Liver (tissue), 3 donors: Measurements from ENCODE around the gene TMTC1.

Experiments used
- EGR1 ChIP-seq, 2 donors: IDR thresholded peaks; 2 replicates each; pipeline ENCODE4 v1.6.1; 2016 to 2018; ENCODE audit warnings: antibody characterized with exemption in 2 of 2, low read depth in 2 of 2
- GABPA ChIP-seq, 2 donors: IDR thresholded peaks in 1 of 2; conservative IDR thresholded peaks in 1 of 2; 2 replicates each; pipeline ENCODE4 v1.6.1; 2016; ENCODE audit warnings: antibody characterized with exemption in 2 of 2, mild to moderate bottlenecking in 1 of 2, moderate library complexity in 1 of 2
- JUND ChIP-seq, 2 donors: IDR thresholded peaks; 2 replicates each; pipeline ENCODE4 v1.6.1; 2016; ENCODE audit warnings: antibody characterized with exemption in 2 of 2
- RAD21 ChIP-seq, 2 donors: IDR thresholded peaks; 2 replicates each; pipeline ENCODE4 v1.6.1; 2016; ENCODE audit warnings: antibody characterized with exemption in 2 of 2, mild to moderate bottlenecking in 2 of 2
- SP1 ChIP-seq: IDR thresholded peaks from 2 replicates; pipeline ENCODE4 v1.6.1; 2018; ENCODE audit warnings: antibody characterized with exemption, mild to moderate bottlenecking
- TAF1 ChIP-seq: conservative IDR thresholded peaks from 2 replicates; pipeline ENCODE4 v1.6.1; 2016; ENCODE audit warnings: antibody characterized with exemption, mild to moderate bottlenecking
- TF ChIP-seq, protein P1 (sequence below): fragments of 150-350 bp; IDR thresholded peaks from 2 replicates; pipeline ENCODE4 v1.5.1; 2017; ENCODE audit warnings: improper control_type of control experiment, low read depth, low read length; ENCODE audit not compliant: missing input control
- TF ChIP-seq, protein P2 (sequence below): IDR thresholded peaks from 2 replicates; pipeline ENCODE4 v1.6.1; 2016; ENCODE audit warnings: antibody characterized with exemption
- TF ChIP-seq, protein P3 (sequence below): IDR thresholded peaks from 2 replicates; pipeline ENCODE4 v1.6.1; 2016; ENCODE audit warnings: antibody characterized with exemption, mild to moderate bottlenecking
- TF ChIP-seq, protein P4 (sequence below): IDR thresholded peaks from 2 replicates; pipeline ENCODE4 v1.6.1; 2016; ENCODE audit warnings: antibody characterized with exemption
- donor health status: healthy.
- donor health status: healthy.

DNA sequence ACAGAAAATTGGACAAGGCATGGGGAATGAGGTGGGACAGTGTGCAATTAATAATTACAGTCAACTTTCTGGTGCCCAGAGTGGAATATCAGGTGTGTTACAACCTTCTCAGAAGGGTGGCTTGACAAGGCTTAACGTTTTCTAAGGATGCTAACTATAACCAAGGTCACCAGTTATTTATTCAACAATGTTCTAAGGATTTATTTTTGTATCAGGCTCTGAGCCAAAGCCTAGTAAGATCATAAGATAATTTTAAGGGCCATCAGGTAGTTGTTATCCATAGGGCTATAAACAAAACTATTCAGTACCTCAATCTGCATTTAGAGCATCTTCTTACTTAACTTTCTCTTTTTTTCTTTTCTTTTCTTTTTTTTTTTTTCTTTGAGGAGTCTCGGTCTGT is 134.0 kb downstream of the TMTC1 start:
- TF ChIP-seq, protein P1, sequence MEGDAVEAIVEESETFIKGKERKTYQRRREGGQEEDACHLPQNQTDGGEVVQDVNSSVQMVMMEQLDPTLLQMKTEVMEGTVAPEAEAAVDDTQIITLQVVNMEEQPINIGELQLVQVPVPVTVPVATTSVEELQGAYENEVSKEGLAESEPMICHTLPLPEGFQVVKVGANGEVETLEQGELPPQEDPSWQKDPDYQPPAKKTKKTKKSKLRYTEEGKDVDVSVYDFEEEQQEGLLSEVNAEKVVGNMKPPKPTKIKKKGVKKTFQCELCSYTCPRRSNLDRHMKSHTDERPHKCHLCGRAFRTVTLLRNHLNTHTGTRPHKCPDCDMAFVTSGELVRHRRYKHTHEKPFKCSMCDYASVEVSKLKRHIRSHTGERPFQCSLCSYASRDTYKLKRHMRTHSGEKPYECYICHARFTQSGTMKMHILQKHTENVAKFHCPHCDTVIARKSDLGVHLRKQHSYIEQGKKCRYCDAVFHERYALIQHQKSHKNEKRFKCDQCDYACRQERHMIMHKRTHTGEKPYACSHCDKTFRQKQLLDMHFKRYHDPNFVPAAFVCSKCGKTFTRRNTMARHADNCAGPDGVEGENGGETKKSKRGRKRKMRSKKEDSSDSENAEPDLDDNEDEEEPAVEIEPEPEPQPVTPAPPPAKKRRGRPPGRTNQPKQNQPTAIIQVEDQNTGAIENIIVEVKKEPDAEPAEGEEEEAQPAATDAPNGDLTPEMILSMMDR, result no peak
- no peak for TF ChIP-seq SP1
- TF ChIP-seq RAD21 (IDR thresholded peaks at IDR 0.05), result no peak
- TF ChIP-seq, protein P2, sequence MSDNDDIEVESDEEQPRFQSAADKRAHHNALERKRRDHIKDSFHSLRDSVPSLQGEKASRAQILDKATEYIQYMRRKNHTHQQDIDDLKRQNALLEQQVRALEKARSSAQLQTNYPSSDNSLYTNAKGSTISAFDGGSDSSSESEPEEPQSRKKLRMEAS, result no peak
- TF ChIP-seq, protein P3, sequence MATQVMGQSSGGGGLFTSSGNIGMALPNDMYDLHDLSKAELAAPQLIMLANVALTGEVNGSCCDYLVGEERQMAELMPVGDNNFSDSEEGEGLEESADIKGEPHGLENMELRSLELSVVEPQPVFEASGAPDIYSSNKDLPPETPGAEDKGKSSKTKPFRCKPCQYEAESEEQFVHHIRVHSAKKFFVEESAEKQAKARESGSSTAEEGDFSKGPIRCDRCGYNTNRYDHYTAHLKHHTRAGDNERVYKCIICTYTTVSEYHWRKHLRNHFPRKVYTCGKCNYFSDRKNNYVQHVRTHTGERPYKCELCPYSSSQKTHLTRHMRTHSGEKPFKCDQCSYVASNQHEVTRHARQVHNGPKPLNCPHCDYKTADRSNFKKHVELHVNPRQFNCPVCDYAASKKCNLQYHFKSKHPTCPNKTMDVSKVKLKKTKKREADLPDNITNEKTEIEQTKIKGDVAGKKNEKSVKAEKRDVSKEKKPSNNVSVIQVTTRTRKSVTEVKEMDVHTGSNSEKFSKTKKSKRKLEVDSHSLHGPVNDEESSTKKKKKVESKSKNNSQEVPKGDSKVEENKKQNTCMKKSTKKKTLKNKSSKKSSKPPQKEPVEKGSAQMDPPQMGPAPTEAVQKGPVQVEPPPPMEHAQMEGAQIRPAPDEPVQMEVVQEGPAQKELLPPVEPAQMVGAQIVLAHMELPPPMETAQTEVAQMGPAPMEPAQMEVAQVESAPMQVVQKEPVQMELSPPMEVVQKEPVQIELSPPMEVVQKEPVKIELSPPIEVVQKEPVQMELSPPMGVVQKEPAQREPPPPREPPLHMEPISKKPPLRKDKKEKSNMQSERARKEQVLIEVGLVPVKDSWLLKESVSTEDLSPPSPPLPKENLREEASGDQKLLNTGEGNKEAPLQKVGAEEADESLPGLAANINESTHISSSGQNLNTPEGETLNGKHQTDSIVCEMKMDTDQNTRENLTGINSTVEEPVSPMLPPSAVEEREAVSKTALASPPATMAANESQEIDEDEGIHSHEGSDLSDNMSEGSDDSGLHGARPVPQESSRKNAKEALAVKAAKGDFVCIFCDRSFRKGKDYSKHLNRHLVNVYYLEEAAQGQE, result no peak
- TF ChIP-seq TAF1, result no peak
- no peak for TF ChIP-seq EGR1 (IDR thresholded peaks at IDR 0.05; ENCODE audit: low read depth in 2 of 2)
- TF ChIP-seq, protein P4, sequence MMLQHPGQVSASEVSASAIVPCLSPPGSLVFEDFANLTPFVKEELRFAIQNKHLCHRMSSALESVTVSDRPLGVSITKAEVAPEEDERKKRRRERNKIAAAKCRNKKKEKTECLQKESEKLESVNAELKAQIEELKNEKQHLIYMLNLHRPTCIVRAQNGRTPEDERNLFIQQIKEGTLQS, result no peak
- no peak for TF ChIP-seq GABPA (IDR thresholded peaks at IDR 0.05 in 1 of 2, conservative IDR thresholded peaks at IDR 0.05 in 1 of 2)
- TF ChIP-seq JUND (IDR thresholded peaks at IDR 0.05), result no peak
